Cortex of kidney (tissue), 1 donor: ENCODE results near the gene DCAF10.
"Not testable (repeated sequence)": the region's sequence is repeated elsewhere in the genome, so short reads cannot be mapped to it uniquely, and the experiment has no call there.

Experiments
- DNase-seq: peaks from one replicate; lab custom pipeline; 2025; lab: John Stamatoyannopoulos, UW

DCAF10 gene

DNA sequence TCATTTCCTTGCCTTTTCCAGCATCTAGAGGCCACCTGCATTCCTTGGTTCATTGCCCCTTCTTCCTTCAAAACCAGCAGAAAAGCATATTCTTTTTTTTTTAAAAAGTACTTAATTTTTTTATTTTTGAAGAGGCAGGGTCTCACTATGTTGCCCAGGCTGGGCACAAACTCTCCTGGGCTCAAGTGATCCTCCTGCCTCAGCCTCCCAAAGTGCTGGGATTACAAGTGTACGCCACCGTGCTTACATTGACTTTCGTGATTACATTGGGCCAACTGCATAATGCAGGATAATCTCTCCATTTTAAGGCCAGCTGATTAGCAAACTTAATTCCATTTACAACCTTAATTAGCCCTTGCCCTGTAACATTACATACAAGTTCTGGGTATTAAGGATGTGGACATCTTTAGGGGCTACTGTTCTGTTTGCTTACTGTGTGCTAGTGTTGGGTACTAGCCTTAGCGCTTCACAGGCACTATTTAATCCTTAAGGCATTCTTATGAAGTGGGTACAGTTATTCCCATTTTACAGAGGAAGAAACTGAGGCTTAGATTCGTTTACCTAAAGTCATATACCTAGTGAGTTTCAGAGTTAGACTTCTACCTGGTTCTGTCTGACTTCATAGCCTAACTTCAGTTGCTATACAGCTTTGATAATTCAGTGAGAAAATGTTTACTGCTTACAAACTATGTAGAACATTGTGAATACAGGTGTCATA is 69.6 kb downstream of the DCAF10 start:
- DNase-seq = no peak

DNA sequence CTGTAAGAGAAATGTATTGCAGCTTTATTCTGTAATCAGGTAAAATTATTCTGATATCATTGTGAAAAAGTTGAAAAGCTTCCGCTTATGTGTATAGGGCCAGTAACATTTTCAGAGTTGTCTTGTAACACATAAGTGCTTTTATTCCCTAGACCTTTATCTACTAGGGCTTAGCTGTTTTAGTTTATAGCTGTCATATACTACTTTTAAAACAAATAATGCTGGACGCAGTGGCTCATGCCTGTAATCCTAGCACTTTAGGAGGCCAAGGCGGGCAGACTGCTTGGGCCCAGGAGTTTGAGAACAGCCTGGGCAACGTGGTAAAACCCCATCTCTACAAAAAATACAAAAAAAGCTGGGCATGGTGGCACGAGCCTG is 70.2 kb downstream of the DCAF10 start:
- no peak for DNase-seq

DNA sequence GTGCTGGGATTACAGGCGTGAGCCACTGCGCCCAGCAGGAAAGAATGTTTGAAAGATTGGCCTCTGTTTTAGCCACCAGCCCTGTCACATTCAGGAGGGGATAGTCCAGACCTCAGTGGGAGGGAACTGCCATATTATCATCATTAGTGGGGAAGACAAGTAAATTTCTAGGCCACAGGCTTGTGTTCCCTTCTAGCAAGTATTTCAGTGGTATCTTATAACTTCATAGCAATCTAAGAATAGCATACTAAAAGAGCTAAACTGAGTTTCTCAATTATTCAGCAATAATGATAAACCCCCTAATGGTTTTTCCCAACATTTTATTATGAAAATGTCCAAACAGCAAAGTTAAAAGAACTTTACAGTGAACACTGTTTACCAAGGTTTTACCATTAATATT is 73.4 kb downstream of the DCAF10 start:
- no peak for DNase-seq

DNA sequence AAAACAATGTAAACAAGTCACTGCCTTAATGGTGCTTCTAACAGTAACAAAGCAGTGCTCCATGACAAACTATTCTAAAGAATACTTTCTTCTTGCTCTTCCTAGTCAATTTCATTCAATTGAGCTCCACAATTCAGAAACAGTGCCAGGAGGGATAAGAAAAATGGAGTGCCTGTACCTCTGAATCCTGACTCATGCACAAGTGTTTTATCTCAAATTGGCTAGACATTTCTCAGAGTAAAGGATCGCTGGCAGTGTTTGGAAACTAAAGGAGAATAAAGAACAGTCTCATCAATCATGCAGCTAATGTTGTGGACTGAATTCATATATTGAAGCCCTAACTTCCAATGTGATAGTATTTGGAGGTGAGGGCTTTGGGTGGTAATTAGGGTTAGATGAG is 75.8 kb downstream of the DCAF10 start:
- no peak for DNase-seq

DNA sequence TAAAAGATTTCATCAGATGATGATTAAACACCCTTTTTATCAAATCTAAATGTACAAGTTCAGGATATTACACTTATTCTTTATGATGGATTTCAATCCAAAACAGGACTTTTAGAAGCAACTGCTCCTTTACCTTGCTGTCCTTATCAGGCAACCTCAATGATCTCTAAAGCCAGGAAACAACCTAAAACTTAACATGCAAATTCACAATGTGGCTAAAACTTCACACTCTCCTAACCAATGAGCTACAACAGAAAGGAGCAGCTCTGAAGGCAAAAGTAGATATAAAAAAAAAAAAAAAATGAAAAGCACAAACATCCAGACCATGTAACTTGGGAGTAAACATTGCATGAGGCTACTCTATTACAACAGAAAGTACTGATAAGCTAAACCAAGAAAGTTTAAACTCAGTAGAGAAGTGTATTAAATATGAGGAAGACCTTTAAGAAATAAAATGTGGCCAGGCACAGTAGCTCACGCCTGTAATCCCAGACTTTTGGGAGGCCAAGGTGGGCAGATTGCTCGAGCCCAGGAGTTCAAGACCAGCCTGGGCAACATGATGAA is 80.4 kb downstream of the DCAF10 start:
- no peak for DNase-seq

DNA sequence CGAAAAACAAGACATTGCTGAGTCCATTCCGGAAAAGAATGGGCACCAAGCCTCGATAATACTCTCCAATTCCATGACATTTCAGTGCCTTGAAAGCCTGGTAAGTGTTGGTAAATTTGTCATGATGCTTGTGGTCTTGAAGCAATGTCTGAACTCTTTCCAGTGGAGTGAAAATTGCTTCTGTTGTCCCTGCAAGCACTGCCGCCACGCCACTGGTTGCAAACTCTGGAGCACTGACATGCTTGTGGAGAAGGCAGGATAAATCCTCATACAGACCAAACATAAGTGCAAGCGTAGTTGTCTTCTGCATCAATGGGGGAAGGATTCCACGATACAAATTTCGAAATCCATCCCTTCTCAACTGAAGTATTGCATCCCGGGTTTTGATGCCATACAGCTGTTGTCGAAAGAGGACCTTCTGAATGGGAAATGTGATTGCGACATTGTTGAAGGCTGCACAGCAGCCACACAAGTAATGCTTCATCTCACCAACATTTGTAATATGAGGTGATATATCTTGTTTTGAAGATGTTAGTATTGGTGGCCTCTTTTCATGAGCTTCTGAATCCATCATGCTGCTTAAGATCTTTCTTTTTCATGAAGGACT is 87.5 kb downstream of the DCAF10 start:
- DNase-seq = not testable (repeated sequence)

DNA sequence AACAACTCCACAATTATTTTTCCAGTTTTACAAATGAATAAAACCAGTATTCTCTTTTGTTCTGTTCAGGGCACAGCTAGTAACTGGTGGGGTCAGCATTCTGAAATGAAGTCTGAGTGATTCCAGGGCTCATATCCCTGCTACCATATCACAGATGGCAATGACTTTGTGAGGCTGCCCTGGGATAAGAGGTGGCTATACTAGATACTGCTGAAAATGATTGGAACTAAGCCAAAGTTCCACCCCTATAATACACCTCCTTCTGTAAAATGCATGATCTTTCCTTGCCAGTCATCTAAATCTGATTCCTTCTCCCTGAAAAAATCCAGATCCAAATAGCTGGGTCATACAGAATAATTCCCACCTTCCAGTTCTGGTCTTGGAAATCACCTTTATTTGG is 88.9 kb downstream of the DCAF10 start:
- DNase-seq = no peak

DNA sequence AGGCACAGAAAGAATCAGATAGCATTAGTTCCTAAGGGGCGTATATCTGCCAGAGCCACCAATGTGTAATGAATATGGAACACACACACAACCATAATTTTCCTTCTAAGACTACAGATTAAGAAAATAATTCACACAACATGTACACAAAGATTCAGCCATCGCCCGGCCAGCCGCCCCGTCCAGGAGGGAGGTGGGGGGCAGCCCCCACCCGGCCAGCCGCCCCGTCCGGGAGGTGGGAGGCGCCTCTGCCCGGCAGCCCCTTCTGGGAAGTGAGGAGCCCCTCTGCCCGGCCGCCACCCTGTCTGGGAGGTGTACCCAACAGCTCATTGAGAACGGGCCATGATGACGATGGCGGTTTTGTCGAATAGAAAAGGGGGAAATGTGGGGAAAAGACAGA is 90.4 kb downstream of the DCAF10 start:
- not testable (repeated sequence) for DNase-seq

DNA sequence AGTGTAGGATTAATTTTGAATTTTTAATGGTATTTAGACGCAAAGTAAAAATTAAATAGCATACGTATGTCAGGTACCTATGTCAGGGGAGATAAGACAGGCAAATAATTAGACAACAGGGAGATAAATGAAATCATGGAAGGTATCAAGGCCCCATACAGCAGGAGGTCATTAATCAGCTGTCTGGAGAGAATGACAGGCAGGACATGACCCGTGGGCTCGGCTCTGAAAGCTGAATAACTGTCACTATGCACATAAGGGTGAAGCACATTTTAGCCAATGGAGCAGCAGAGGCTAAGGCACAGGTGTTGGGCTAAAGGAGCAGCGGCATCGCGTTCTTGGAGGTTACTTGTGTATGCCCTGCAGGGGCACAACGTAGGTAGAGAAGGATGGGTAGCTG is 91.5 kb downstream of the DCAF10 start:
- DNase-seq = no peak

DNA sequence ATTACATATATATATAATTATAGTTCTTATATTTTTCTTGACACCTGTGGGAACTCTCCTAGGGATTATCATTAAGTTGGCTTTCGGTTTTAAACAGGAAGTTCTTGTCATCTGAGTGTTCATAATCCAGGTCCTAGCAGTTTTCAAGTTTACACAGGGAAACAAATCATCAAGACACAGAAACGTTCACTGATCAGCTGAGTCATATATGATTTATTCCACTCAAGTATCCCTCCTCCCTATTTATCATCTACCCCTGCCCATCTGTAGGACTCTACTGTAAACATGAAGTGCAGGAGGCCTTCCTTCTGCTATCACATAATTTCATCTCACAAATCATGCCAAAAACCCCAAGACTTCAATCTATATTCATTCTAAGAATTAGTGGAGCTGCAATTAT is 97.1 kb downstream of the DCAF10 start:
- no peak for DNase-seq

DNA sequence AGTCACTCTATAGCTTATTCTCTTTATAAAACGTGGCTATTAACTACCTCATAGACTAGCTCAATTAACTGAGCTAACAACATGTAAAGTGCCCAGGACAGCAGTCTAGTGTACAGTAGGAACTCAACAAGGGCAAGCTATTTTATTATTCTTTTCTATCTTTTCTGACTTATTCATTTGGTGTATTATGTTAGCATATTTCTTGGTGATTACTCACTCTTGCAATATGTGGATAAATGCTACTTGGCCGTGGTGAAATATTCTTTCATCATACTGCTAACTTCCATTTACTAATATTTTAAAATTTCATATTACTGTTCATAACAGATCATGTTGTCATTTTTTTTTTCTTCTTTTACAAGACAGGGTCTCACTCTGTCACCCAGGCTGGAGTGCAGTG is 98.4 kb downstream of the DCAF10 start:
- DNase-seq = no peak

DNA sequence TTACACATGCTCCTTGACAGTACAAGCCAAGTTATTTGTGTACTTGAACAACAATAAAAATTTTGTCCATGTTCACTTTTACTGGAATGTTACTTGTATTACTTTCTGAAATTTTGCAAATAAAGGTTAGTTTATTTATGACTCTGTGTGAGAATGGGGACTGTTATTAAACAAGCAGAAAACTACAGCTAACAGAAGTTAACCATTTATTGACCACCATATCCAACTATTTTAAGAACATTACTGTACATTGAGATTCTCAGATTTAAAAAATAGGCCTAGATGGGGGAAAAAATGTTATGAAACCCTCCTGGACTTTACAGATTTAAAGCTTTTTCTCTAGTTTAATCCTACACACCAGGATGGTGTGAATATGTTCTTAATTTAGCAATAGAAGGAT is 101.5 kb downstream of the DCAF10 start:
- no peak for DNase-seq

DNA sequence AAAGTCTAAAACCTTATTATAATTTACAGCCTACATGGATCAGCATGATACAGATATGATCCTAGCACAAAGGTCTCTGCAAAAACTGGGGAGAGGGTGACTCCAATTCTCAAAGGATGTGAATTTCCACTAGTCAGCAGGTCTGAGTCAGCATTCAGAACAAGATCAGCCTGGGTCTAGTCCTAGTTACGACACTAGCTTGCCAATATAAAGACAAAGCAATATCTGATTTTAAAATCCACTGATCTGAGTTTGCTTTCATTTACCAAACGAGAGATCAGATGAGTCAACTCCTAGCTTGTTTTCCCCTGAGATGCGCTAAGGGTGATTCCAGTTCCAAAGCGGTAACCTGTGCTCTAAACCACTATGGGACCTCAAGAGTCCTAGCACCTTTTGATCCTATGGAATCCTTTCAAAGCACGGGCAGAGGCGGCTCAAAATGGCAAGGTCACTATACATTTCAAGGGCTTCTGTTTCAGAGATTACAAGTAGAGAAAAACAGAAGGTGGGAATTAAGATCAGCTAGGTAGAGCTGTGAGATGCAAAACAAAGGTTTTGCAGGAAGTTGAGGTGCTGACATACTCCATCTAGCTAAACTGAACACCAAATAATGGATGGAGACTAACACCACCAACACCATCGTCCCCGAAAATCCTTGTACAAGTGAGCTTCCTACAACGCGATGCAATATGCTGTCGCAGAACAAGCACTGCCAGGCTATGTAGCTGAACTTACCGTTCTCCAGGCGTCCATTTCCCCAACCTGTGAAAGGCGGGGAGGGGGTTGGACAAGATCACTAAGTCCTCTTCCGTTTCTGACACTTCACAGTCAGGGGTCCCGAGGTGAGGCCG is 102.4 kb downstream of the DCAF10 start:
- no peak for DNase-seq

DNA sequence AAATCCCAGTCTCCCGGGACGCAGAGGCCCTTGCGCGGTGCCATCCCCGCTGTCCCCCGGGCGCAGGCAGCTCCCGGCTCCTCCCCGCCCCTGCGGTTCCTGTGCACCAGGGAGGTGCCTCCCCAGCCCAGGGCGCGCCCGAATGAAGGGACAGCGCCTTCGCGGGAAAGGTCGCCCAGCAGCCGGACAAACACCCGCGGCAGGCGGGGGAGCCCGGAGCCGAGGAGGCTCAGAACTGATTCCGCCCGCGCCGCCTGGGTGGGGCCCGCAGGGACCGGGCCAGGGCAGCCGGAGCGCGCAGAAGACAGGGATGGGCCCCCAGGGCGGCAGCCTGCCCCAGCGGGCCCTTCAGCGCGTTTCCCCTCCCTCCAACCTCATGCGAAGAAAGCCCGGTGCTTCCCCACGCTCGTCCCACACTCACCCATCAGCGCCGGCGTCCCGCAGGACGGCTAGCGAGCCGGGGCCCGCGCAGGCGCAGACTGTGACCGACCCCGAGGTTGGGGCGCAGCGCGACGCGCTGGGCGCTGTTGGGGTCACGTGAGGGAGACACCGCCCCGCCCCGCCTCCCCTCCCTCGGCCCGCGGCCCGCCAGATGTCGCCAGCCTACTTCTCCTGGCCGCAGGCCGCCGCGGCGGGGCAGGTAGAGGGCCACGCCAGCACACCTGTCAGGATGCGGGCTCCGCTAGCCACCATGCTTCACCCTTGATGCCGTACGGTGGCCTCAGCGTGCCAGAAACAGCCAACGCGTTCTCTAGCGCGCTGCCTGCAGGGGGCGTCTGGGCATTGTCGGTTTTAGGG is 103.2 kb downstream of the DCAF10 start, which contains the start of gene SLC25A51:
Gene SLC25A51, minus strand, starts transcription at position 481 of the 798 bp plus-strand sequence. CDS start 15,577 bp downstream, outside the sequence.
- DNase-seq = peak; percentile 48

DNA sequence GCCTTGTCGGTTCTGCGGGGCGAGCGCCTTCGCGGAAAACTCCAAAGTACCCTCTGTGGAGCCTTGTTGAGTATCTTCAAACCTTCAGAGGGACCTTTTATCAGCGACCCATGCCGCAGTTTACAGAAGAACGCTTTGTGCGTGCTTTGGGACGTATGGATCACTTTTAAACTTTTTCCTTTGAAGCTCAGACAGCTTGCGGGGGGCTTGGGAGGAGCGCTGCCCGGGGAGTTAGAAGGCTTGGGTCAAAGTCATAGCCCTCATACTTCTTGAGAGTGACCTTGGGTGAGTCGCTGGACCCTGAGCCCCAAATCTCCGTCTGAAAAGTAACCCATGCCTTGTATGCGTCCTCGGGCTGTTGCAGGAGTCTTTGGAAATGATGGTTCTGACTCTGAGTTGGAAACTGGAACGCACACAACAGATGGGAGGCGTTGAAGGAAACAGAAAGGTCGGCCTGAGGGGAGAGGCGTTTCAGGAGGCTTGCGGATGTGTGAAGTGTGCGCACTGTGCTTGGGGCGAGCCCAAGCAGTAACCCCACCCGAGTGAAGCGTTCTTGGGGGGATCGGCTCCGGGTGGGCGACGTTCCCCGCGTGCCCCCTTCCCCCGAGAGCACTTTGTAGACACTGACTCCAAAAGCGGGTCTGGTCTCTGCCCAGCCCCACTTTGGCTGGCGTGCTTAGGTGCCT is 104.0 kb downstream of the DCAF10 start:
- no peak for DNase-seq

DNA sequence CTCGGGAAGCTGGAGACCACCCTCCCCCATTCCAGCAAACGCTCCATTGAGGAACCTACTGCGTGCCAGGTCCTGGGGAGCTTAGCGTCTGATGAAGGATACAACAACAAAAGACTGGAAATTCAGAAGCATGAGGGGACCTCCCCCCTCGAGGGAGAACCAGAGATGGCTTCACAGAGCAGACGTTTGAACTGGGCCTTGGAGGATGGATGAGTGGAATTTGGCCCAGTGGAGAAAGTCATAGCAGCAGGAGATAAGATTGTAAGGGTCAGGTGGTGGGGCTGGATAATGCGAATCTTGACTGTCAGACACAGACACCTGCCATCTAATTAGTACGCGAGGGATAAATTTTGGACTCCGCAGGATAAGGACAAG is 104.5 kb downstream of the DCAF10 start:
- DNase-seq = no peak

DNA sequence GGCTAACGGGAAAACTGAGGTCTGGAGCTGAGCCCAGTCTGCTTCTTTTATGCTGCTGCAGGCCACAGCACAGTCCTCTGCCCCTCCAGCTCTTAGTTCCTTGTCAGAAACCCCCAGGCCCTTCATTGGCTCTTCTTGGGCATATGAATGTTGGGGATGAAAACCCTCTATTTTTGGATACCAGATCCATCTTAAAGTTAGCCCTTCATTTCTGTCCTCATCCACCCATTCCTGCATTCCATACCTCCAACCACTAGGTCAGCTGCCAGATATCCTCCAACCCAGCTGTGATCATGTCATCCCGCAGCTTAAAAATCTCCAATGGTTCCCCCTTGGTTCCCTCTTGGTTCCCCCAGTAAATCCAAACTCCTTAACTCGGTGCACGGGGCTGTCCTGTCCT is 105.2 kb downstream of the DCAF10 start:
- no peak for DNase-seq

DNA sequence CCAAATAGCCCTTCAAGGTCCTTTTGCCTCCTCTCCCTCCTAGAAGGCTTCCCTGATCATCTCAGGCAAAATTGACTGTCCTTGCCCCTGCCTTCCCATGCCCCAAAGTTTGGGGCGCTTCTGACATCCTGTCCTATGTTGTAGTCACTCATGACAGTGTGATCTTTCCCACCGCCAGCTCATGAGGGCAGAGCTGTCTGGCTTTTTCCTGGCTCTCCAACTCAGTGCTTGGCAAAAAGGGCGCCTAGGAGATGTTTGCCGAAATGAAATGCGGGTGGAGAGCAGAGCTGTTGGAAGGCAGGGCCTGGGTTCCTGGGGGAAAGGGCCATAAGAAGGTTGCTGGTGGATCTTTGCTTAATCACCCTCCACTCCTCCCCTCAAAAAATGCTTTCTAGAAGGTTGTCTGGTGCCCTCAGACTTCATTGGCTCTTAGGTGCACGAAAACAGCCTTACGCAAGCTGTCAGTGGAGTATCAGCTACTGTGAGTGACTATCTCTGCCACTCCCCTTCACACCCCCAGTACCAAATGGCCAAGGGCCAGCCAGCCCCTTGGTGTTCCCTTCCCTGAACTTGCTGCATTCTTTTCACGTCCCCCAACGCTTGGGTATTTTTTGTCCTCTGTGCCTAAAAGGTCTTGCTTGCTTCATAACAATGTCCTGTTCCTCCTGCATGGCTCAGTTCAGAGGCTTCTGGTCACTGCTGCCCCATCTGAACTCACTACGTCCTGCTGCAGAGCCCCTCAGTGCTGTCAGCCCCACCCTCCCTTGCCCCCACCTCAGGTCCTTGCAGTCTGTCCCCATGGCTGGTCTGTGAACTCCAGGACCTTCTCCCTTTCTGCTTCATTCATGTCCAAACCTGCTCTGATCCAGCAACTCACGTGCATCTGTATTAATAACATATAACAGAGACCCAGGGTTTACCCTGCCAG is 106.0 kb downstream of the DCAF10 start:
- no peak for DNase-seq

DNA sequence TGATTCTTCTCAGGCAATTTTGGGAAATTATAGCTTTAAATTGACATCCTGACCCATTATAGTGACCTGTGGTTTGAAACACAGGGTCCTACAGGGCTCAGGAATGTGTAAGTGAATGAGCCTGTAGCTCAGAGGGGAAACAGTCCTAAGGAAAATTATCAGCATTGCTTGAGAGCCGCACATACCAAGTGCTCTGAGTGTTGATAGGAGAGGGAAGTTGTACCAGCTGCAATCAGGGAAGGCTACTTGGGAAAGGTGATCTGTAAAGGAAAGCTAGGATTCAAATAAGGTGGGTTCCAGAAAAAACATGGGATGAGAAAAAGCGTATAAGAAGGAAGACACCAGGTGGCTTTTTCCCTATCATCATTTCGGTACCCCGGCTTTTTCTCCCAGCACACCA is 107.7 kb downstream of the DCAF10 start:
- no peak for DNase-seq

DNA sequence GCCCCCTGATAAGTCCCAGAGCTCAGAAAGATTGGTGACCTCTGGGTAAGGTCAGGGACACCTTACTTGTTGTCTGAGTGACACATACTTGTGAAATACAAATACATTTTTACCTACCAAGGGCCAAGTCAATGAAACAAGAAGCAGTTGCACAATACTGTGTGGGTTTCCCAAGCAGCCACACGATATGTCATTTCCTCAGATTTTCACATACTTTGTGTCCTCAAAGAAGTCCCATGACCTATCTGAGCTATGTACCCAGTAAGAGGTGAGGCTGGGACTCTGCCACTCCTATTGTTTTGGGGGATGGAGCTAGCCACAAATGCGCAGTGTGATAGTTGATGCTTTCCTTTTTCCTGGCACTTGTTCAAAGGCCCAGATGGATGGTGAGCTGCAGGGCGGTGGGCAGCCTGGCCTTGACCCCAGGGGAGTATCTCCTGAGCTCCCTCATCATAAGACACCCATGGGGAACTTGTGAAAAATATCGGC is 108.1 kb downstream of the DCAF10 start:
- no peak for DNase-seq
